Heart right ventricle (tissue), 16 donors: ENCODE data around the gene TSSC4. TPM values are rescaled to one million over a fixed set of nuclear protein-coding genes. Genes with fewer than 3 reads are reported as not detected.
"Not testable (repeated sequence)": the region's sequence is repeated elsewhere in the genome, so short reads cannot be mapped to it uniquely, and the experiment has no call there.

Experiments used
- ATAC-seq, 8 donors: fragments of 200-7000 bp; cut with Tn5 transposase; one replicate each; pipeline ENCODE4 v1.9.1; 2020; ENCODE audit warnings: mild to moderate bottlenecking in 8 of 8, moderate library complexity in 8 of 8, moderate number of reproducible peaks in 1 of 8
- DNase-seq, 2 donors: peaks; one replicate each; pipeline ENCODE4 v3.0.0-alpha.2; 2020
- H3K27ac ChIP-seq, 10 donors: fragments of 200-600 bp; sonication (generic) in 2 of 10; one replicate each; pipeline versions ENCODE4 v1.5.0 to v1.8.0; 2020 to 2022; ENCODE audit warnings: mild to moderate bottlenecking in 3 of 10
- H3K27me3 ChIP-seq, 7 donors: fragments of 200-600 bp; one replicate each; pipeline ENCODE4 v1.8.0; 2021 to 2022; ENCODE audit warnings: mild to moderate bottlenecking in 2 of 7
- H3K36me3 ChIP-seq, 9 donors: fragments of 200-600 bp; sonication (generic) in 1 of 9; one replicate each; pipeline versions ENCODE4 v1.5.0 to v1.8.0; 2020 to 2022; ENCODE audit warnings: mild to moderate bottlenecking in 2 of 9
- H3K4me1 ChIP-seq, 9 donors: fragments of 200-600 bp; sonication (generic) in 1 of 9; one replicate each; pipeline versions ENCODE4 v1.5.0 to v1.8.0; 2020 to 2022; ENCODE audit warnings: mild to moderate bottlenecking in 4 of 9
- H3K4me3 ChIP-seq, 10 donors: fragments of 200-600 bp; sonication (generic) in 2 of 10; one replicate each; pipeline versions ENCODE4 v1.5.0 to v1.8.0; 2020 to 2022; ENCODE audit warnings: mild to moderate bottlenecking in 7 of 10, moderate library complexity in 2 of 10
- H3K9me3 ChIP-seq, 11 donors: fragments of 200-600 bp in 10 of 11; sonication (generic) in 2 of 11; one replicate each; pipeline versions ENCODE4 v1.5.0 to v1.8.0; 2013 to 2022; ENCODE audit warnings: mild to moderate bottlenecking in 2 of 11, control low read depth in 1 of 11, moderate library complexity in 1 of 11
- CTCF ChIP-seq, 9 donors: fragments of 200-600 bp; sonication (generic) in 2 of 9; IDR thresholded peaks; one replicate each; pipeline versions ENCODE4 v1.5.0 to v1.8.0; 2021 to 2022; ENCODE audit warnings: antibody characterized with exemption in 9 of 9, mild to moderate bottlenecking in 5 of 9, moderate library complexity in 1 of 9
- WGBS, 2 donors: extraction: QIAGEN DNeasy Blood & Tissue Kit; methylation state at CpG; one replicate each; pipeline ENCODE4 v1.1.7; 2013; ENCODE audit warnings: inconsistent platforms in 1 of 2; 5-methylcytosine and 5-hydroxymethylcytosine counted together
- intact Hi-C, 10 donors: fragments of 100-400 bp; cut with DNase I; formaldehyde crosslinking; loops; one replicate each; pipeline versions ENCODE4 v1.11.1 to v1.14.2; 2022
- polyA plus RNA-seq, 2 donors: library from polyadenylated mRNA; stranded (reverse); fragments of 200-250 nt; gene quantifications; one replicate each; pipeline ENCODE4 v1.2.3, GENCODE V29; 2013
- total RNA-seq, 10 donors: library from RNA; stranded (reverse); fragmentation: NEBNext Ultra II Directional in 3 of 10; extraction: Animal tissue kit (Norgen Biotek cat#: 25700) in 3 of 10; gene quantifications; one replicate each; pipeline versions ENCODE4 v1.2.1 to v1.2.4, GENCODE V29; 2021 to 2023
- donor health status: Arrhythmogenic right ventricular cardiomyopathy.
- donor health status: ischemic (EF 13 %, LVEDD 7.1; RV severe dilation, severe dysfunction).
- donor health status: healthy with polysubstance abuse.
- donor health status: DM: no; HTN: yes; CAD: no.
- donor health status: DM: no; HTN: no; CAD: no.
- donor health status: ischemic (EF 25% LVEDD 6.9; RV normal size, moderate dysfunction).
- donor health status: ischemic (EF 25% LVEDD 5.7; RV mildly dilated, moderate dysfunction).
- donor health status: healthy.
- donor health status: DM: yes; HTN: yes; CAD: no.
- donor health status: Ischemic cardiomyopathy.
- donor health status: ischemic (EF 35%, LVEDD 5.7; RV mildly dilated, moderate dysfunction).
- donor health status: nonischemic (EF 11% LVEDD 7.7; RV severe dilation, severe dysfunction).
- donor health status: DM: yes; HTN: yes; CAD: no.
- donor health status: PGD.
- donor health status: ischemic (EF 29% LVEDD 5.4; RV normal size, mild dysfunction).
- donor health status: nonischemic (EF 23%, LVEDD 6.1; RV moderate dilation, normal function).

Gene TSSC4
- total and polyA plus RNA-seq, 12 donors, result 22.0 to 72.3 (median 30.7) TPM

DNA sequence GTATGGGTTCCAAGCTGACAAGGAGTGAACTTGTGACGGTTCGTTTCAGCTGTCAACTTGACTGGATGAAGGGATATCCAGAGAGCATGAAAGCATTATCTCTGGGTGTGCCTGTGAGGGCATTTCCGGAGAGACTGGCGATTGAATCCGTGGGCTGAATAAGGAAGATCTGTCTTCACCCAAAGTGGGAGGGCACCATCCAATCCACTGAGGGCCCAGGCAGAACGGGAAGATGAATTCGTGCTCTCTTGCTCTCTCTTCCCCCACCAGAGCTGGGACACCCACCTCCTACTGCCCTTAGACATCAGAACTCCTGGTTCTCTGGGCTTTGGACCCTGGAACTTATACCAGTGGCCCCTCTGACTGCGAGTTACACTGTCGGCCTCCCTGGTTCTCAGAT lies 39.0 kb upstream of the TSSC4 start:
- intact Hi-C loops, result loop anchor here in 1 of 10 donors (5.0 kb wide), 1 partner anchor 34 kb away; no protein-coding TSS in a partner anchor
- ATAC-seq, result no peak

DNA sequence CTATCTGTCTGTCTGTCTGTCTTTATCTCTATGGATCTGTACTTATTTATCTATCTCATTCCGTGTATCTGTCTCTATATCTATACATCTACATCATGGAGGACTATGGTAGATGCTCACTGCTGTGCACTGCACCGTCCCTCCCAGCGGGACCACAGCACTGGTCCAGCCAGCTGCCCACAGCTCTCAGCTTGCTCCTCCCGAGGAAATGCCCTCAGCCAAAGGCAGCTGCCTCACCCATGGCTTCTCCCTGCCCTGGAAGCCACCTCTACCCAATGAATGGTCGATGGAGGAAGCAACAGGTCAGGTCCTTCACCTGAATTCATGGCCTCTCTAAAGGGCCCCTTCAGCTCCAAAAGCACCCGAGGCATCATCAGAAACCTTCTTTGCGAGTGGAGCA lies 38.1 kb upstream of the TSSC4 start:
- DNase-seq (no peak), ATAC-seq (no peak)
- 84 to 85% methylated on average over 7 of the region's 7 CpGs for WGBS, 2 donors
- no peaks in the 10 kb centered on the region for H3K27me3 ChIP-seq
- H3K9me3 ChIP-seq, result no peaks in the 10 kb centered on the region
- H3K4me3 ChIP-seq, result no peak overlapping the region
- no peaks in the 10 kb centered on the region for H3K36me3 ChIP-seq
- H3K4me1 ChIP-seq, result peaks cover 0 to 19% (median 11%) of the 10 kb centered on the region in 9 donors
- intact Hi-C loops, result loop anchor here in 1 of 10 donors (5.0 kb wide), 1 partner anchor 35 kb away; no protein-coding TSS in a partner anchor
- no peak for TF ChIP-seq CTCF (IDR thresholded peaks at IDR 0.05)
- H3K27ac ChIP-seq, result no peak overlapping the region

More for the DNA sequence above, 39.0 kb upstream of the TSSC4 start:
- Histone ChIP-seq H3K27ac (no peak overlapping the region), H3K4me3 (no peak overlapping the region), H3K9me3 (no peaks in the 10 kb centered on the region), H3K27me3 (no peaks in the 10 kb centered on the region), H3K4me1 (peaks cover 0 to 10% (median 4%) of the 10 kb centered on the region in 9 donors), H3K36me3 (no peaks in the 10 kb centered on the region)
- no peak for DNase-seq
- no peak for TF ChIP-seq CTCF (IDR thresholded peaks at IDR 0.05)
- 69 to 77% methylated on average over 9 of the region's 9 CpGs for WGBS, 2 donors

GRCh38 chr11:2363130-2363529 lies 37.4 kb upstream of the TSSC4 start:
- no peak overlapping the region for H3K4me3 ChIP-seq
- H3K36me3 ChIP-seq, result no peaks in the 10 kb centered on the region
- H3K9me3 ChIP-seq, result no peaks in the 10 kb centered on the region
- ATAC-seq, result no peak
- TF ChIP-seq CTCF (IDR thresholded peaks at IDR 0.05), result no peak
- peaks cover 0 to 26% (median 18%) of the 10 kb centered on the region in 9 donors for H3K4me1 ChIP-seq
- DNase-seq, result no peak
- no peak overlapping the region for H3K27ac ChIP-seq
- no peaks in the 10 kb centered on the region for H3K27me3 ChIP-seq
- WGBS, 2 donors, result 81 to 85% methylated on average over 10 of the region's 10 CpGs
- intact Hi-C loops, result loop anchor here in 1 of 10 donors (5.0 kb wide), 1 partner anchor 36 kb away; no protein-coding TSS in a partner anchor

DNA sequence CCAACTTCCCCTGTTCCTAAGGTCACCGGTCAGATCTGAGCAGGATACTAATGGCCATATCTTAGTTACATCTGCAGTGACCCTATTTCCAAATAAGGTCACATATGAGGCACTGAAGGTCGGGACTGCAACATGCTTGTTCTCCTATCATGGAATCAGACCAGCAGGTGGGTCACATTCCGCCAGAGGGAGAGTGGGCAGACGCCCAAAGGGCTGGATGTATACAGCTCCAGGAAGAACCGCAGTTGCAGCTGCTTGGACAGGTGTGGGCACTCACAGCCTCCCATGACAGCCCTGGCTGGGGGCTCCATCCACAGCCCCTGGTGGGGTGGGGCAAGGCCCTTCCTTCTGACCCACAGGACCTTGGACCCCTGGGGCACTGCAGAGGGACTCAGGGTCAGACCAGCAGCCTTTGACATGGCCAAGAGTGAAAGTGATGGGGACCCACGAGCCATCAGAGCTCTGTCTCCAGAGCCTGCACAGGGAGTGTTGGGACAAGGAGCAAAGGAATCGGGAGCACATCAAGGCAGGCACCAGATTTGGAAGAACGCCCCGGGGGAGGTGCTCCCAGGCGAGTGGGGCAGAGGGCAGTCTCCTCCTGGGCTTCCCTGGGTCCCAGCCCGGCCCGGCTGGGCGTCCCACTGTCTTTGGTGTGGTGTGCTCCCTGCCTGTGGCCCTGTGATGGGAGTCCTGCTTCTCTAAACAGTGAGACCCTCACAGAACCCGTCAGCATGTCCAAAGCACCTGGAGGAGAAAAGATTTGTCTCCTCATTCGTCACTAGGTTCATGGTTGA lies 36.8 kb upstream of the TSSC4 start:
- TF ChIP-seq CTCF (IDR thresholded peaks at IDR 0.05), result no peak
- H3K36me3 ChIP-seq, result no peaks in the 10 kb centered on the region
- WGBS, 2 donors, result 88% methylated on average over 15 of the region's 15 CpGs
- H3K27ac ChIP-seq, result no peak overlapping the region
- intact Hi-C loops, result loop anchor here in 2 of 10 donors (2.0 to 5.0 kb wide), 2 partner anchors 36 to 37 kb away; no protein-coding TSS in a partner anchor
- H3K4me1 ChIP-seq, result peaks cover 0 to 30% (median 19%) of the 10 kb centered on the region in 9 donors
- no peak overlapping the region for H3K4me3 ChIP-seq
- DNase-seq (no peak), ATAC-seq (no peak)
- no peaks in the 10 kb centered on the region for H3K9me3 ChIP-seq
- H3K27me3 ChIP-seq, result no peaks in the 10 kb centered on the region

DNA sequence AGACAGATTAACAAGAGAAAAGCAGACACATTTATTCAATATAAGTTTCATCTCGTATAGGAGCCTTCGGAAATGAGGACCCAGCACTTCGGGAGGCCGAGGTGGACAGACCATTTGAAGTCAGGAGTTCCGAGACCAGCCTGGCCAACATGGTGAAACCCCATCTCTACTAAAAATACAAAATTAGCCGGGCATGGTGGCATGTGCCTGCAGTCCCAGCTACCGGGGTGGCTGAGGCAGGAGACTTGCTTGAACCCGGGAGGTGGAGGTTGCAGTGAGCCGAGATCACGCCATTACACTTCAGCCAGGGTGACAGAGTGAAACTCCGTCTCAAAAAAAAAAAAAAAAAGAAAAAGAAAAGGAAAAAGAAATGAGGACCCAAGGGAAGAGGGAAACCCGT lies 36.2 kb upstream of the TSSC4 start:
- H3K4me3 ChIP-seq, DNase-seq, H3K27ac ChIP-seq, H3K27me3 ChIP-seq, H3K9me3 ChIP-seq, H3K36me3 ChIP-seq, ATAC-seq: not testable (repeated sequence)
- intact Hi-C loops, result loop anchor here in 2 of 10 donors (2.0 to 5.0 kb wide), 2 partner anchors 37 to 38 kb away; no protein-coding TSS in a partner anchor
- 93 to 95% methylated on average over 12 of the region's 12 CpGs for WGBS, 2 donors
- H3K4me1 ChIP-seq, result peaks cover 0 to 30% (median 19%) of the 10 kb centered on the region in 9 donors
